NOMO-1 treated with DMSO at 0.1 percent for 48 hours (cell line): ENCODE measurements around the gene UBR3.
"Not testable (repeated sequence)": the region's sequence is repeated elsewhere in the genome, so short reads cannot be mapped to it uniquely, and the experiment has no call there.

Experiments used
- DNase-seq: peaks from one replicate; lab custom pipeline; 2025; ENCODE audit not compliant: unreplicated experiment; lab: John Stamatoyannopoulos, UW

The UBR3 gene

GRCh38 chr2:169865492-169865891 lies 38.2 kb downstream of the UBR3 start:
- no peak for DNase-seq

DNA sequence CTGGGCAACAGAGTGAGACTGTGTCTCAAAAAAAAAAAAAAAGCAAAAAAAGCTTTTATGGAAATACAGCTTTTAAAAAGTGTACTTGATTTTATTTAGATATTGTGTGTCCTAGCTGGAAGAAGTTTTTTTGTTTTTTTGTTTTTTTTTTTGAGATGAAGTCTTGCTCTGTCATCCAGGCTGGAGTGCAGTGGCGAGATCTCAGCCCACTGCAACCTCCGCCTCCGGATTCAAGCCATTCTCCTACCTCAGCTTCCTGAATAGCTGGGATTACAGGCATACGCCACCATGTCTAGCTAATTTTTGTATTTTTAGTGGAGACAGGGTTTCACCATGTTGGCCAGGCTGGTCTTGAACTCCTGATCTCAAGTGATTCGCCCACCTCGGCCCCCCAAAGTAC lies 39.0 kb downstream of the UBR3 start:
- not testable (repeated sequence) for DNase-seq

DNA sequence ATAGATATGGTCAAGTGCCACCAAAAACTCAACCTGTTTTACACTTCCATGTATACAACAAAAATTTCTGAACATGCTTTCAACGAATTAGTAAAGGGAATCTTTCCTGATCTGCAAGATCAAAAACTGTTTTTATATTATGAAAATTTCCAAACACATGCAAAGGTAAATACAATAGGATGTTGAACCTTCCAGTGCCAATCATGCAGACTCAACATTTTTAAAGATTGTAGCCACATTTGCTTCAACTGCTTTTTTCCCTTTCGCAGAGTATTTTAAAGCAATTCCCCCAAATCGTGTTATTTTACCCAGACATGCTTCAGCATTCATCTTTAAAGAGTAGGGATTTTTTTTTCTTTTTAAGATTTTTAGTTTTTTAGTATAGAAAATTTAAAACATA lies 40.3 kb downstream of the UBR3 start:
- no peak for DNase-seq

DNA sequence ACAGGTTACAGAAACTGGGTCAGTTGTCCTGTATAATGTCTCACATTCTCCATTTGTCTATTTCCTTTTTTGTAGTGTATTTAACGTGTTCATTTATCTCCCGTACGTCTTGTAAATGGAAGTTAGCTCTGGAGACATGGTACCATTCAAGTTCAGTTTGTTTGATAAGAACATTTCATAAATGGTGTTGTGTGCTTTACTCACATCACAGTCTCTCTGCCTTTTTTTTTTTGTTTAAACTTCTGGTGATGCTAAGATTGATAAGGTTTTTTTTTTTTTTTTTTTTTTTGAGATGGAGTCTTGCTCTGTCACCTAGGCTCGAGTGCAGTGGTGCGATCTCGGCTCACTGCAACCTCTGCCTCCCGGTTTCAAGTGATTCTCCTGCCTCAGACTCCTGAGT lies 41.7 kb downstream of the UBR3 start:
- DNase-seq, result no peak

GRCh38 chr2:169871369-169871768 lies 44.1 kb downstream of the UBR3 start:
- not testable (repeated sequence) for DNase-seq

DNA sequence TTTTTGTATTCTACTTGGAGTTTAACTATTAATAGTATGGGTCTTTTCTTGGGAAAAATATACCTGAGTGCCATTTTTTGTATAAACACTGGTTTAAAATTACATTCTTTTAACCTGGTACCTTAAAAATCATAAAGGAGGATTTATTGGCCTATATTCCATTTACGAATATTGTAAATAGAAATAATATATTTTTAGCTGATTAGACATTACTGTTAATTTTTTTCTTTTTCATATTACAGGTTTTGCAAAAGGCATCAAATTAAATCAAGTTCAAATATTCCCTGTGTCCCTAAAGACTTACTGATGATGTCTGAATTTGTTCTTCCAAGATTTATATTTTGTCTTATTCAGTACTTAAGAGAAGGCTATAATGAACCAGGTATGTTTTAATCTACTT lies 44.7 kb downstream of the UBR3 start:
- no peak for DNase-seq

GRCh38 chr2:169877398-169877797 lies 50.1 kb downstream of the UBR3 start:
- peak; percentile 2 for DNase-seq

- no peak for DNase-seq
These were observed 59.9 kb downstream of the UBR3 start for GRCh38 chr2:169887120-169887519.

- no peak for DNase-seq
These were observed 64.5 kb downstream of the UBR3 start for GRCh38 chr2:169891593-169892298.

DNA sequence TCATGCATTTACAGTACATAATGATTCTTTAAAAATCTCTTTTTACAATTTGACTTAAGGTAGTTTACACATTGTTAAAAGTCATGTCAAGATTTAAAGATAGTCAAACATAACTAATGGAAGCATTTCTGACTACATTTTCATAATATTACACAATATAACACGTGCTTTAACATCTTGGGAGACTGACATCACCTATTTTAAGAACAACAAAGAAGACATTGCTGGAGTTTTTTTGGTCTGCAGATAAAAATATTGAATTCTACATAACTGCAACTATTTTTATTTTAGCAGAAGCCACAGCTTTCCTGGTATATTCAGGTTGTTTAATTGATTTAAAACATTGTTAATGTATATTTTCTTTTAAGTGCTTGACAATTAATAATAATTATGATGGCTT lies 65.7 kb downstream of the UBR3 start:
- no peak for DNase-seq

DNA sequence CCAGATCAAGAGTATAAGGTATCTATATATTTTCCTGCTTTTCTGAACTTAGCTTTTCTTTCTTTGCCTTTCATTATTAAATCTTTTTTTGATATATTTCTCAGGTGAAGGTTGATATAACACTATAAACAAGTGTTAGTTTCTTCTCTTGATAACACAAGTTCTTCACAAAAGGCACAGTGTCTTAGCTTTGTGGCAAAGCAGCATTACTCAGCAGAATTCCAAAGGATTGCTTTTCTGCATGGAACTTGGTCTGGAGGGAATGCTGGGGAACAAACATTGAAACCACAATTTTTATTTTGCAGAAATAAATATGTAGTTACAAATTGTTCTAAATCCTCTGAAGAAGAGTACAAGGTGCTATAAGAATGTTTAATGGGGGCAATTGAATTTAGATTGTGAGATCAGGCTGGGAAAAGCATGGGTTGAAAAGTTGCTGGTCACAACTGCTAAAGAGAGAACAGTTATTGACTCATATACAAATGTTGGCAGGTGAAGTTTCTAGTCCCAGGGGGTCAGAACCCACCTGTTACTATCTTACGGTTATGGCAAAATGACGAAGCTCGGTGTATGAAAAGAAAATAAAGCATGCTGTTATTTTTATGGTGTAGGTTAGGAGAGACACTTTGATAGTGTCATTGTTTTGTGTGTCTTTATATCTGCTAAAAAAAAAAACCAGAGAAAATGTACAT lies 68.2 kb downstream of the UBR3 start:
- no peak for DNase-seq

DNA sequence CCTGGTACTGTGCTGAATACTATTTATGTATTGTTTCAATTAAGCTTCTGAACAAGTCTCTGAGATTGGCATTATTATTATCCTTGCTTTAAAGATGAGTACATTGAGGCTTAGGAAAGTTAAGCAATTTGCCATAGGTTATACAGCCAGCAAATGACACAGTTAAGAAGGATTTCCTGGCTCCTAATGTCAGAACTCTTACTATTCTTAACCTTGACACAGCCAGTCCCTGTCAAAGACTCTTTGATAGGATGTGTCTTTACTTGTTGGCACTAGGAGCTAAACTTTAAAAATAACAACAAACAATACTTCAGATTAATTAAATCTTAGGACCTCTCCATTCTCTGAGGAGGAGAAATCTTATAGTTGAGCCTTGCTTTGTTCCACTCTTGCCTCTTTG lies 70.6 kb downstream of the UBR3 start:
- no peak for DNase-seq

DNA sequence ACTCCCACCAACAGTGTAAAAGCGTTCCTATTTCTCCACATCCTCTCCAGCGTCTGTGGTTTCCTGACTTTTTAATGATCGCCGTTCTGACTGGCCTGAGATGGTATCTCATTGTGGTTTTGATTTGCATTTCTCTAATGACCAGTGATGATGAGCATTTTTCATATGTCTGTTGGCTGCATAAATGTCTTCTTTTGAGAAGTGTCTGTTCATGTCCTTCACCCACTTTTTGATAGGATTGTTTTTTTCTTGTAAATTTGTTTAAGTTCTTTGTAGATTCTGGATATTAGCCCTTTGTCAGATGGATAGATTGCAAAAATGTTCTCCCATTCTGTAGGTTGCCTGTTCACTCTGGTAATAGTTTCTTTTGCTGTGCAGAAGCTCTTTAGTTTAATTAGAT lies 72.8 kb downstream of the UBR3 start:
- not testable (repeated sequence) for DNase-seq

GRCh38 chr2:169900686-169901085 lies 73.4 kb downstream of the UBR3 start:
- no peak for DNase-seq

- DNase-seq, result no peak
These were observed 79.5 kb downstream of the UBR3 start for GRCh38 chr2:169906731-169907130.

DNA sequence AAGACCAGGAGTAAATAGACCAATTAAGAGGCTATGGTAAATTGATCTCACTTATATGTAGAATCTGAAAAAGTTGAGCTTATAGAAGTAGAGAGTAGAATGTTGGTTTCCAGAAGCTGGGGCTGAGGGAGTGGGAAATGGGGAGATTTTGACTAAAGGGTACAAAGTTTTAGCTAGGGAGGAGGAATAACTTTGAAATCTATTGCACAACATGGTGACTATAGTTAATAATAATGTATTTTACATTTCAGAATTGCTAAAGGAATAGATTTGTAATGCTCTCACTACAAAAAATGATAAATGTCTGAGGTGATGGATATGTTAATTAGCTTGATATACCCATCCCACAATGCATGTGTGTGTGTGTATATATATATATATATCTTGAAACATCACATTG lies 82.1 kb downstream of the UBR3 start:
- DNase-seq, result no peak

DNA sequence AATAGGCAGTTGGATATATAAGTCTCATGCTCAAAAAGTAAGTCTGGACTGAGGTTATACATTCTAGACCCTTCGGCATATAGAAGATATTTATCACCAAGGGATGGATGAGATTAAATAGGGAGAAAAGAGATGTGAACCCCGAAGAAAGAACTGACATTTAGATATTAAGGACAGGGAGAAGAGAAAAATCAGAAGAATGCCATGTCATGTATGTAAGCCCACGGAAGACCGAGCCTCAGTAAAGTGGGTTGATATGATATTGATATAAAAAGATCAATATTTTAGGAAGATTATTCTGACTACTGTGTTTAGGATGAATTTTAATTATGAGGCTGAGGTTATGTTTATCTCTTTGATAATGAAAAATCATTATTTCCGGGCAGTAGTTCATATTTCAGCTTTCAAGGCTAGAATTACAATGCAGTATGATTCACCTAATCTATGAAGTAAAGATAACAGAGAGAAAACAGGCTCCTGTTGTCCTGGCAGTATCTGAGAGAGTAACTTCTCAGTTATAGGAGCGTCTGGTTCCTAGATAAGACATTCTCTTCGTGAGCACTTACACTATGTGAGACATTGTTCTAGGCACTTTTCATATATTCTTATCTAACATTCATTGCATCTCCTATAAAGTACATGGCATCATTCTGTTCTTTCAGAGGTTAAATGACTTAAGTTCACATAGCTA lies 83.0 kb downstream of the UBR3 start:
- no peak for DNase-seq

DNA sequence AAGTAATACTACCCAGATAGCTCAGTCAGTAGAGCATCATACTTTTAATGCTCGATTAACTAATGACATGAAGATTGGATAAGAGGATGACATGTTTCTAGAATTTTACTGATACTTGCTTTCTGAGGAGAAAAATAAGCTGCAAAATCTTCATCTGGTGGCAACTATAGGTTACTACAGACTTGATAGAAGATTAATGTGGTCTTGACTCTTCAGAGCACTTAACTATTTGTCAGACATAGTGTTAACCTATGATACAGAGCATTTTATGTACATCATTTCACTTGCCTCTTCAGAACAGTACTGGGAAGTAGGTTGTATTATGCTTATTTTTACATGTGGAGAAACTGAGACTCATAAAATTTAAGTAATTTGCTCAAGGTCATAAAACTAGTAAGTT lies 83.9 kb downstream of the UBR3 start:
- no peak for DNase-seq

DNA sequence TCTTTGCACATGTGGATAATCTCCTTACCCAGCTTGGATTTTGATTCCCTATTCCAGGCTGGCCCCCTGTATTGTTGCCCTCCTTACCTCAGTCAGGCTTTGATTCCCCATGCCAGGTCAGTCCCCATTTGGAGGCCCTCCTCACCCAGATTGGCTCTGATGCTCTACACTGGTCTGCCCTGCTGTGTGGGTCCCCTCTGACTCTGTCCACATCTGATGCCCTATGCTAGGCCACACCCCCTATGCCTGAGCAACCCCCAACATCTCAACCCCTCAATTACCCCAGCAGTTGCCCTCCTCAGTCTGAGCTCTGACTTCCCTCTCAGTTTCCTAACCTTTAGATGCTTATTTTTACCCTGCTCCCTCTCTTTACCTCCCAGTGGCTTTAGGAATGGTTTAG lies 89.4 kb downstream of the UBR3 start:
- DNase-seq, result no peak

- no peak for DNase-seq
These were observed 96.7 kb downstream of the UBR3 start for GRCh38 chr2:169923977-169924376.

DNA sequence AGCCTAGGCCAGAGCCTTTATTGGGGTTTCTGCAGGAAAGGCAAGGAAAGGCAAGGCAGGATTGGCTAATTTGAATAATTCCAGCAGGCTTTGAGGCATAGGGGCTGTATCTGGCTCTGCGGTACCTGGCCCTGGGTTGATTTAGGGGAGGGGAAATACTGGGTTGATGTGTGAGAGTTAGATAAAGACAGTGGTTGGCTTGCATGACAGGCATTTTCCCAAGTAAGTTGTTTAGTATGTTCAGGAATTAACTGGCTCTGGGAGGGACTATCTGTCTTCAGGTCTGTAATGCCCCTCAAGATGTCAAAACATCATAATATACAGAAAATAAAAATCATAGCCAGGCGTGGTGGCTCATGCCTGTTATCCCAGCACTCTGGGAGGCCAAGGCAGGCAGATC lies 98.7 kb downstream of the UBR3 start:
- DNase-seq, result no peak

GRCh38 chr2:169928463-169928864 lies 101.2 kb downstream of the UBR3 start:
- DNase-seq, result peak; percentile 28
